GM18907 (cell line): Measurements from ENCODE around the gene BCAP31.
"Not testable (repeated sequence)": the region's sequence is repeated elsewhere in the genome, so short reads cannot be mapped to it uniquely, and the experiment has no call there.

ENCODE experiments used
- ATAC-seq: cut with Tn5 transposase; IDR thresholded peaks from one replicate; pipeline ENCODE4 v1.9.1; 2021; ENCODE audit warnings: mild to moderate bottlenecking, moderate library complexity; ENCODE audit not compliant: unreplicated experiment

The BCAP31 gene

GRCh38 chrX:153685156-153685536 is 39.0 kb downstream of the BCAP31 start:
- ATAC-seq, result no peak

GRCh38 chrX:153684467-153685155 is 39.6 kb downstream of the BCAP31 start:
- ATAC-seq, result no peak

GRCh38 chrX:153683486-153683885 is 40.7 kb downstream of the BCAP31 start:
- not testable (repeated sequence) for ATAC-seq

- no peak for ATAC-seq
Observed at GRCh38 chrX:153681175-153681574, 43.0 kb downstream of the BCAP31 start.

GRCh38 chrX:153674219-153674851 is 49.9 kb downstream of the BCAP31 start:
- ATAC-seq, result no peak

- no peak for ATAC-seq
Observed at GRCh38 chrX:153673428-153674218, 50.6 kb downstream of the BCAP31 start, which contains the start of gene PNCK. PNCK (minus strand) TSS chrX:153673813; CDS start chrX:153673076, 737 bp downstream.

- ATAC-seq, result no peak
Observed at GRCh38 chrX:153672531-153673427, 51.4 kb downstream of the BCAP31 start.

GRCh38 chrX:153671589-153672530 is 52.3 kb downstream of the BCAP31 start:
- ATAC-seq, result no peak

GRCh38 chrX:153670748-153671588 is 53.2 kb downstream of the BCAP31 start:
- no peak for ATAC-seq

- no peak for ATAC-seq
Observed at GRCh38 chrX:153669901-153670731, 54.1 kb downstream of the BCAP31 start.

GRCh38 chrX:153669174-153669890 is 54.9 kb downstream of the BCAP31 start:
- no peak for ATAC-seq

GRCh38 chrX:153668423-153669173 is 55.6 kb downstream of the BCAP31 start:
- no peak for ATAC-seq

GRCh38 chrX:153667956-153668396 is 56.2 kb downstream of the BCAP31 start:
- peak; percentile 59 for ATAC-seq

- ATAC-seq, result no peak
Observed at GRCh38 chrX:153667281-153667955, 56.8 kb downstream of the BCAP31 start.

- no peak for ATAC-seq
Observed at GRCh38 chrX:153665726-153666306, 58.4 kb downstream of the BCAP31 start.
